LoVo (cell line): Measurements from ENCODE around the gene SLC7A4.
A peak's percentile ranks its signal among the peaks of the same experiment; 100 is the strongest.
"Not testable (repeated sequence)": the region's sequence is repeated elsewhere in the genome, so short reads cannot be mapped to it uniquely, and the experiment has no call there.

ENCODE experiments used
- DNase-seq: peaks from one replicate; pipeline ENCODE4 v3.0.0-alpha.2; 2016; ENCODE audit warnings: low spot score

Gene SLC7A4

DNA sequence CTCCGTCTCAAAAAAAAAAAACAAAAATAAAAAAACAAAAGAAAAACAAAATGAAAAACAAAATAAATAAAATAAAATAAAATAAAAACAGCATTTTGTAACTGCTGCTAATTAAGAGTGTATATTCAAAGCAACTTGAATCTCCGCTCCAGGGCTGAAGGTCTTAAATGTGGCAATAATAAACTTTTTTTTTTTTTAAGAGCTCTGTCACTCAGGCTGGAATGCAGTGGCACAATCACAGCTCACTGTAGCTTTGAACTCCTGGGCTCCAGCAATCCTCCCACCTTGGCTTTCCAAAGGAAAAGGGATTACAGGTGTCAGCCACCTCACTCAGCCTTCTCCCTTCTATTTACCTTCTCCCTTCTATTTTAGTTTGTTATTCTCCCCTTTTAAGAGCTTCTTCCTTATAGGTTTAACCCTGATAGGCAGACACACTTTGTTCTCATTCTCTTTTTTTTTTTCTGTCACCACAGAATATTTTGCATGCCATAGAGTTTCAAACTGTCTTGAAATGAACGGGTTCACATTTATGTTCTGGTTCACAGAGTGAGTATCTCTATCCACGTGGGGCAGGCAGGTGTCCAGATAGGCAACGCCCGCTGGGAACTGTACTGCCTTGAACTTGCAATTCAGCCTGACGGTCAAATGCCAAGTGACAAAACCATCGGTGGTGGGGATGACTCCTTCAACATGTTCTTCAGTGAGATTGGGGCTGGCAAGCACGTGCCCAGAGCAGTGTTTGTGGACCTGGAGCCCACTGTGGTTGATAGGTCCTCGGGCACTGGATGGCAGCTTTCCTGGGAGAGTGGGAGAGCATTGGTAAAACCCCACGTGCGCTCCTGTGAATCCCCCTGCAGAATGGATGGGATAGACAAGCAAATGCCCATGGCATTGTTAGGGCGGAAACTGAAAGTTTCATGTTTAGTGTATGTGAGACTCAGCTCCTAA lies 32.8 kb upstream of the SLC7A4 start:
- DNase-seq, result no peak

- DNase-seq, result not testable (repeated sequence)
Measured at GRCh38 chr22:21064425-21064824, 32.1 kb upstream of the SLC7A4 start.

GRCh38 chr22:21061660-21062321 lies 29.4 kb upstream of the SLC7A4 start:
- DNase-seq, result not testable (repeated sequence)

DNA sequence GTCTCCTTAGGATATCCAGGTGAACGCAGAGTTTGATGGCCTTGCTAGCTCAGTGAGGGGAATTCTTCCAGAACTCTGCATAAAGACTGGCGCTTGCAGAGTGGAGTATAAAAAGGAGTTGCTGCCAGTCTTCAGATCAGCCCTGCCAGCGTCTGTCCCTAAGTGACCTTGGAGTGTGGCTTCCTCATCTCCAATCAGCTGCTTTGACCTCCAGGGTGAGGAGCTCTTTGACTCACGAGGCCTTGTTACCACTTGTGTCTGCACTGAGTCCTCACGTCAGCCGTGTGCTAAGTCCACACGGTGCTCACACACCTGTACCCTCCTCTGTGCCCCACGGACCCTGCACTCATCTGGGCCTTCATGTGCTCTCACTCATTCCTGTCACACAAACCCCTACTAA lies 28.0 kb upstream of the SLC7A4 start:
- not testable (repeated sequence) for DNase-seq

GRCh38 chr22:21055880-21056319 lies 23.5 kb upstream of the SLC7A4 start:
- DNase-seq, result no peak

DNA sequence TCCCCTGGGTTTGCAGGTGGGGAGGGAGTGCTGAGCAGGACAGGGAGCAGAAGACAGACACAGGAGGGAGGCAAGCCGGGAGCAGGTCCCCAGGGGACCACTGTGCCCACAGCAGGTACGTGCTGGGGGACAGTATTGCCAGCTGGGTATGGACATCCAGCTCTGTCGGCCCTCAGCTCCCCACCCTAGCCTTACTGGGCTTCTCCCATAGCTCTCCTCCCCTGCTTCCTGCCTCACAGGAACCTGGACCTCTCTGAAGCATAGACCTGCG lies 23.1 kb upstream of the SLC7A4 start:
- no peak for DNase-seq

GRCh38 chr22:21054714-21055563 lies 22.6 kb upstream of the SLC7A4 start:
- DNase-seq, result no peak

GRCh38 chr22:21054046-21054713 lies 21.8 kb upstream of the SLC7A4 start:
- DNase-seq, result no peak

DNA sequence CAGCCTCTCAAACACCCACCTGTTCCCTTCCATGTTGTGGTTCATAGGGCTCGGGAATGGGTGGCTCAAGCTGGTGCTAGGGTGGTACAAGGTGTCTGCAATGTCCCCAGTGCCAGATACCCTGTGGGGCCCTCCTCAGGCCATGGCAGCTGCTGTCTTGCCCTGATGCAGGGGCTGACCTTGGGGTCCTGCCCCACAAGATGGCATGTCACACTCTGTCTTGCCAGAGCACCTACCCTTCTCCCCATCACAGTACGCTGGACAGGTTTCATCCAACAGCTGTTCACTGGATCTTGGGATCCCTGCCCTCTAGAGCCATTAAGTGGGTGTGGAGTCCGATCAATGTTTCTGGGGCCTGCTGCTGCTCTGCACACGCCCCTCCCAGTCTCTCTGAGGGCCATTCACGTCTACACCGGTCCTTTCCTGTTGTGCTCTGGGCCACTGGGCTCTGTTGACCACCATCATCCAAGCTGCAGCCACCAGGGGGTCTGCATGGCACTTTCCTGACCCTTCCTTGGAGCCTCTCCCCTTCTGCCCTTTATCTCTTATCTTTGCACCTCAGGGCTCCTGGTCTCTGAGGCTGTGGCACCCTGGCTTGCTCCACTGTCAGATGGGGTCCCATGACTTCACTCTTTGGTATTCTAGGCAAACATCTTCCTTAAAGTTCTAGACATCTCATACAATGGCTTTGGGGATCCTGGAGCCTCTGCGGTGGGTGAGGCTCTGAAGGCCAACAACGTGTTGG lies 20.5 kb upstream of the SLC7A4 start:
- DNase-seq, result no peak

DNA sequence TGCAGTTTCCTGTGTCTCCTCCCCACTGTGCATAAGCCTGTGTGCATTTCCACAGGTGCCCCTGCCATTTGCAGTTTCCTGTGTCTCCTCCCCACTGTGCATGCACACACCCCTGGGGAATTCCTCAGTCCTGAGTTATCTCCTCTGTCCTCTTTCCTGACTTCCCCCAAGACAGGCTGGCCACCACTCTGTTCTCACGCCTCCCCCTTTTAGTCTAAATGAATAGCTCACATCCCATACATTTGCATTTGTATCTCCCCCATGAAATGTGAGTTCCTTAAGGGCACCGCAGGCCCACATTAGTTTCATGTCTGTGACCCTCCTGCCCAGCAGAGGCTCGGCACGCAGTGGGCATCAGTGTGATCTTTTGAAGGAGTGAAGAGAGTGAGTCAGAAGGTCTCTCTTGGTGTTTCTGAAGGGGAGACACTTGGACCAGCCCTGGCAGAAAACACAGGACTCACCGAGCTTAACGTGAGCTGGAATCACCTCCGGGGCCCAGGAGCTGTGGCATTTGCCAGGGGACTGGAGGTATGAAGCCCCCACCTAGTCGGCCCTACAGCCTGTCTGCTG lies 19.6 kb upstream of the SLC7A4 start:
- no peak for DNase-seq

DNA sequence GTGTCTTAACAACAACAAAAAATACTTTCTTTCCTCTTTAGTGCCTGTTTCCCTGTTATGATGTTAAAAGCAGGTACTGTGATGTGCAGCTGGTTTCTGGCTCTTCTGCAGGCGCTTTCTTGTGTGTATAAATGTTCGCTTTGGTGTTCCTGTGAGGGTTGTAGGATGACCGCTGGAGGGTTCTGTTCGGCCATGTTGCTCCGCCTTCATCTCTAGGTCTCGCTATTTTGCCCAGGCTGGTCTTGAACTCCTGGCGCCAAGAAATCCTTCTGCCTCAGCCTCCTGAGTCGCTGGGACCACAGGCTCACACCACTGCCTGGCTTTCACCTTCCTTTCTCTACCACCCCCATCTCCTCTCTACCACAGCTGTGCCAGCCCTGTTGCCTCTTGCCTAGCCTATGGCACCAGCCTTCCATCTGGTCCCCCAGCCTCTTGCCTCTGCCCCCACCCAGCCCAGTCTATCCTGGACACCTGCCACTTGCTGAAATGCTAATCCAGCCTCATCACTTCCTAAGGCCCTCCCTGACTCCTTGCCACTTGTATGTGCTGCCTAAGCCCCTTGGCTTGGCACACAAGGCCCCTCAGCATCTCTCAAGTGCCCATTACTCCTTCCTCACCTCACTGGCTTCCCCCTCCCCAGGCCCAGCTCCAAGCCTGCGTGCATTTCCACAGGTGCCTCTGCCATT lies 18.9 kb upstream of the SLC7A4 start:
- DNase-seq, result no peak

- not testable (repeated sequence) for DNase-seq
Measured at GRCh38 chr22:21048965-21049364, 16.6 kb upstream of the SLC7A4 start.

DNA sequence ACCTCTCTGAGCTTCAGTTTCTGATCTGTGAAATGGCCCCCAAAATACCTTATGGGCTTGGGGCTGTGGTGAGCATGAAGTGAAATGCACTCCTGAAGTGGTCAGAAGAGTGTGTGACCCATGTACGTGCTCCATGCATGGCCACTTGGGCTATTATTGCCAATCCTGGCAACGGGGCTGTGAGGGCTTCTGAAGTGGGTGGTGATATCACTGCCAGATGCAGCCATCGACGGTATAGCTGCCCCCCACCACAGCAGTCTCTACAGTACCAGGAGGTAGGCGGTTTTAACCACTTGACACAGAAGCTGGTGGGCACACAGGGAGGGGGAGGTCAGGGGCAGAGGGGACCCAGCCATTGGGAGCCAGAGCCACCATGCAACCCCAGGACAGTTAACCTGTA lies 16.1 kb upstream of the SLC7A4 start:
- DNase-seq, result not testable (repeated sequence)

DNA sequence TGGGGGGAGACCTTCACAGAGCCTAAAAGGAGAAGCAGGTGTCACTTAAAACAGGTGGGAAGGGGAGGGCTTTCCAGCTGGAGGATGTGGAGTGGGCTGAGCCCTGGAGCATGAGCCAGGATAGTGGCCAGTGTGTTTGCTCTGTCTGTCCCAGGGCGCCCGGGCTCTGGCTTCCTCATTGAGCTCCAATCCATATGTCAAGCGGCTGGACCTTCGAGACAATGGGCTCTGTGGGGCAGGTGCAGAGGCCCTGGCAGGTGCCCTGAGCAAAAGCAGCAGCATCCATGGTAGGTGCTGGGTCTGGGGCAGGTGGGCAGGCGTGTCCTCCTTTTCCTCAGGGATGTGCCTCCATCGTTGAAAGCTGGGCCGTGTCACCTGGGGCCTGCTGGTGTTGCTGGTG lies 15.4 kb upstream of the SLC7A4 start:
- no peak for DNase-seq

DNA sequence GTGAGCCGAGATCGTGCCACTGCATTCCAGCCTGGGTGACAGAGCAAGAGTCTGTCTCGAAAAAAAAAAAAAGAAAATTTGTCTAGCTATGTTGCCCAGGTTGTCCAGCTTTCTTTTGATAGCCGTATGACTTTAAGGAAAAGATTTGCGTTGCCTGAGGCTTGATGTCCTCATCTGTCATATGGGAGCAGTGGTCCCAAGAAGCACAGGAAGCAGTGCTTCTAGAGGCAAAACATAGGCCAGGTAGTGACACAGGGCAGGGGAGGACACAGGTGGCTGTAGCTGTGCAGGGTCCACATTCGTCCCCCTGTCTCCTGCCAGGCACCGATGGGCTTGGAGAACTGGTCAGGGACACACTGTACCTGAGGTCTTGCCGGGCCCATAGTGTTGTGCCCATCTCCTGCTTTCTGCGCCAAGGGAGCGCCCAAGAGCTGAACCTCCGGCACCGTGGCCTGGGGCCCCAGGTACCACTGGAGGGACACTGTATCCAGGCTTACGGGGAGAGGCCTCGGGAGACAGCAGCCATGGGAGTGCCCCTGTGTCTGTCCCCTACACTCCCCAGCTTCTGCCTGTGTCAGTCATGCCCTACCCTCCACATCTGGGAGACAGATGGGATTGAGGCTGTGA lies 14.8 kb upstream of the SLC7A4 start:
- no peak for DNase-seq

- peak; percentile 71 for DNase-seq
Measured at GRCh38 chr22:21045585-21046294, 13.4 kb upstream of the SLC7A4 start, which contains the start of gene LRRC74B. LRRC74B (plus strand) TSS chr22:21045946; CDS start chr22:21045987, 41 bp downstream.

- DNase-seq, result no peak
Measured at GRCh38 chr22:21044931-21045584, 12.7 kb upstream of the SLC7A4 start.

- no peak for DNase-seq
Measured at GRCh38 chr22:21043860-21044535, 11.6 kb upstream of the SLC7A4 start.
